ENCODE results near the gene PAFAH1B1. TPM values are rescaled to one million over a fixed set of nuclear protein-coding genes. Genes with fewer than 3 reads are reported as not detected.

Gene PAFAH1B1
- total RNA-seq, 2 experiments from 2014 or later = 159 to 168 TPM

- ATAC-seq (peak; percentile 74), DNase-seq (peak; percentile 88)
- H3K4me3 Mint-ChIP-seq = peak overlapping the region; percentile 80
- POLR2A ChIA-PET = interaction anchor here (0.6 to 2.0 kb wide), 9 partner anchors 13 to 507 kb away, joined by 3 to 6 read pairs (median 4); partner anchors contain the start of gene METTL16
- peaks cover 10% of the 10 kb centered on the region for H3K36me3 Mint-ChIP-seq (ENCODE audit: low read depth)
- peak overlapping the region; percentile 90 for H3K27ac Mint-ChIP-seq
- peaks cover 32% of the 10 kb centered on the region for H3K4me1 Mint-ChIP-seq (ENCODE audit: low read depth)
- no peaks in the 10 kb centered on the region for H3K9me3 Mint-ChIP-seq
- intact Hi-C loops (cut with micrococcal nuclease) = no loop called here
- no peak for TF ChIP-seq CTCF (IDR thresholded peaks at IDR 0.05)
- no peaks in the 10 kb centered on the region for H3K27me3 Mint-ChIP-seq
- CTCF ChIA-PET = interaction anchor here (1.1 to 1.9 kb wide), 3 partner anchors 63 to 178 kb away, joined by 3 to 5 read pairs (median 3); no protein-coding TSS in a partner anchor
Measured at GRCh38 chr17:2593821-2594721, 617 bp downstream of the PAFAH1B1 start.

GRCh38 chr17:2594722-2595599 lies 1.5 kb downstream of the PAFAH1B1 start:
- no peaks in the 10 kb centered on the region for H3K27me3 Mint-ChIP-seq
- TF ChIP-seq CTCF (IDR thresholded peaks at IDR 0.05) = no peak
- ChIA-PET CTCF (interaction anchor here (1.9 to 2.4 kb wide), 2 partner anchors 179 kb away, joined by 5 read pairs; no protein-coding TSS in a partner anchor), POLR2A (interaction anchor here (0.6 to 2.0 kb wide), 7 partner anchors 14 to 179 kb away, joined by 3 to 6 read pairs (median 3); partner anchors contain the start of gene METTL16)
- ATAC-seq (no peak), DNase-seq (peak; percentile 40)
- peaks cover 15% of the 10 kb centered on the region for H3K36me3 Mint-ChIP-seq (ENCODE audit: low read depth)
- H3K4me1 Mint-ChIP-seq (ENCODE audit: low read depth) = peaks cover 37% of the 10 kb centered on the region
- H3K9me3 Mint-ChIP-seq = no peaks in the 10 kb centered on the region
- peak overlapping the region; percentile 80 for H3K4me3 Mint-ChIP-seq
- intact Hi-C loops (cut with micrococcal nuclease) = no loop called here
- peak overlapping the region; percentile 89 for H3K27ac Mint-ChIP-seq

GRCh38 chr17:2595716-2596115 lies 2.3 kb downstream of the PAFAH1B1 start:
- H3K27ac Mint-ChIP-seq = no peak overlapping the region
- ChIA-PET POLR2A (interaction anchor here (1.4 kb wide), 1 partner anchor 13 kb away, joined by 3 read pairs; no protein-coding TSS in a partner anchor), CTCF (interaction anchor here (2.4 kb wide), 1 partner anchor 180 kb away, joined by 5 read pairs; no protein-coding TSS in a partner anchor)
- H3K27me3 Mint-ChIP-seq = no peaks in the 10 kb centered on the region
- intact Hi-C loops (cut with micrococcal nuclease) = no loop called here
- no peaks in the 10 kb centered on the region for H3K9me3 Mint-ChIP-seq
- ATAC-seq = no peak
- H3K4me3 Mint-ChIP-seq = peak overlapping the region; percentile 80
- peaks cover 37% of the 10 kb centered on the region for H3K4me1 Mint-ChIP-seq (ENCODE audit: low read depth)
- no peak for TF ChIP-seq CTCF (IDR thresholded peaks at IDR 0.05)
- DNase-seq = no peak
- H3K36me3 Mint-ChIP-seq (ENCODE audit: low read depth) = peaks cover 16% of the 10 kb centered on the region

- intact Hi-C loops (cut with micrococcal nuclease) = no loop called here
- ATAC-seq (no peak), DNase-seq (no peak)
- ChIA-PET CTCF (no interaction called here), POLR2A (interaction anchor here (0.6 kb wide), 1 partner anchor 42 kb away, joined by 3 read pairs; no protein-coding TSS in a partner anchor)
- no peak overlapping the region for H3K27ac Mint-ChIP-seq
- peaks cover 20% of the 10 kb centered on the region for H3K36me3 Mint-ChIP-seq (ENCODE audit: low read depth)
- no peak overlapping the region for H3K4me3 Mint-ChIP-seq
- no peaks in the 10 kb centered on the region for H3K9me3 Mint-ChIP-seq
- H3K4me1 Mint-ChIP-seq (ENCODE audit: low read depth) = peaks cover 50% of the 10 kb centered on the region
- no peaks in the 10 kb centered on the region for H3K27me3 Mint-ChIP-seq
- no peak for TF ChIP-seq CTCF (IDR thresholded peaks at IDR 0.05)
Measured at GRCh38 chr17:2598166-2598565, 4.7 kb downstream of the PAFAH1B1 start.
